GM18520 (cell line): ENCODE measurements around the gene APBA3.

Experiments
- ATAC-seq: cut with Tn5 transposase; IDR thresholded peaks from one replicate; pipeline ENCODE4 v1.9.1; 2021; ENCODE audit not compliant: unreplicated experiment

Gene APBA3

DNA sequence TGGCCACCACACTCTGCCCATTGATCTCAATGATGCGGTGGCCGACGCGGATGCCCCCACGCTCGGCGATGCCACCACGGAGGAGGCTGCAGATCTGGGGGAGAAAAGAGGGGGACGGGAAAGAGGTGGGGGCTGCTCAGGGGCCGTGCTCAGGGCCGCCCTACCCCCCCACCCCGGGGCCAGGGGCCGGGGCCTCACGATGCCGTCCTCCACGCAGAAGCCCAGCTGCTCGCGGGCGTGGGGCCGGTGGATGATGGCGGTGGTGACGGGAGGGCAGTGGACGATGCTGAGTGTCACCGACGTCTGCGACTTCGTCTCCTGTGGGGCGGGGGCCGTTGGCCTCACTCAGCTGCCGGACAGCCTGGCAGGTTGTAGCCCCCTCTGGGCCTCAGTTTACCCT is 10.3 kb downstream of the APBA3 start:
- no peak for ATAC-seq

DNA sequence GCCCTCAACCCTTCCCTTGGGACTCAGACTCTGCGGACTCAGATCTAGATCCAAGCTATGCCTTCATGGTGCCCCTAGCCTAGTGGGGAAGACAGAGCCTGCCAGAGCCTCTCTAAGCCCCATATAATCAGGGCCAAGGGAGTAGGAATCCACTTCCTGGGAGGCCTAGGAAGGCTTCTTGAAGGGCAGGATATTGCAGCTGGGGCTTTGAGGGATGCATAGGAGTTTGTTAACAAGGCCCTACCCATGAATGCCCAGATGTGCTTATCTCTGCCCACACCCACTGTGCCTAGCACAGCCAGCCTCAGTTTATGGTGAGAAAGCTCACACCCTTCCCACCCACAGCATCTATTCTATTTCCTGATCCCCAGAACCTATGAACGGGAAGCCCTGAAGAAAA is 11.3 kb downstream of the APBA3 start:
- no peak for ATAC-seq

DNA sequence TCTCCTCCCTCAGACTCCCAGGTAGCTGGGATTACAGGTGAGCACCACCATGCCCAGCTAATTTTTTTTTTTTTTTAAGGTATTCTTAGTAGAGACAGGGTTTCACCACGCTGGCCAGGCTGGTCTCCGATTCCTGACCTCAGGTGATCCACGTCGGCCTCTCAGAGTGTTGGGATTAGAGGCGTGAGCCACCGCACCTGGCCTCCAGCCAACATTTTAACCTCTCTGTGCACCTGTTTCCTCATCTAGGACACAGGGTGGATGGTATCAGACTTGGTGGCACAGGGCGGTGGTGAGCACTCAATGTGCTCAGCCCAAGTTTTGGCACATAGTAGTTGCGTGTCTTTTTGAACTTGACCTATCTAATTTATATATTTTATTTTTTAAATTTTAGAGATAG is 12.5 kb downstream of the APBA3 start:
- no peak for ATAC-seq

DNA sequence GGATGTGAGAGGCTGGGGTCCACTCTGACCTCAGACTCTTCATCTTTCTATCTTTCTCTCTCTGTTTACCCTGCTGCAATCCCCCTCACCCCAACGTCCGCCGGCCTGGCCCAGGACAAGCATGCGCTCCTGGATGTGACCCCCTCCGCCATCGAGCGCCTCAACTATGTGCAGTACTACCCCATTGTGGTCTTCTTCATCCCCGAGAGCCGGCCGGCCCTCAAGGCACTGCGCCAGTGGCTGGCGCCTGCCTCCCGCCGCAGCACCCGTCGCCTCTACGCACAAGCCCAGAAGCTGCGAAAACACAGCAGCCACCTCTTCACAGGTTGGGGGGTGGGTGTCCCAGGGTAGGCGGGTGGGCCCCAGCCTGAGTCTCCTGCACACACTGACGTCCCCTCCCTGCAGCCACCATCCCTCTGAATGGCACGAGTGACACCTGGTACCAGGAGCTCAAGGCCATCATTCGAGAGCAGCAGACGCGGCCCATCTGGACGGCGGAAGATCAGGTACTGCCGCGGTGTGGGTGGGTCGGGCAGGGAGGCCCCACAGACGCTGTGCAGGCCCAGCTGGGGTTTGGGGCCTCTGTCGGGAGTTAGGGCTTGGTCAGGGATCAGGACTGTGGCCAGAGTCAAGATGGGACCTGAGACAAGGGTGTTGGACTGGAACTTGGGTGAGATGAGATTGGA is 15.0 kb downstream of the APBA3 start:
- ATAC-seq: no peak

DNA sequence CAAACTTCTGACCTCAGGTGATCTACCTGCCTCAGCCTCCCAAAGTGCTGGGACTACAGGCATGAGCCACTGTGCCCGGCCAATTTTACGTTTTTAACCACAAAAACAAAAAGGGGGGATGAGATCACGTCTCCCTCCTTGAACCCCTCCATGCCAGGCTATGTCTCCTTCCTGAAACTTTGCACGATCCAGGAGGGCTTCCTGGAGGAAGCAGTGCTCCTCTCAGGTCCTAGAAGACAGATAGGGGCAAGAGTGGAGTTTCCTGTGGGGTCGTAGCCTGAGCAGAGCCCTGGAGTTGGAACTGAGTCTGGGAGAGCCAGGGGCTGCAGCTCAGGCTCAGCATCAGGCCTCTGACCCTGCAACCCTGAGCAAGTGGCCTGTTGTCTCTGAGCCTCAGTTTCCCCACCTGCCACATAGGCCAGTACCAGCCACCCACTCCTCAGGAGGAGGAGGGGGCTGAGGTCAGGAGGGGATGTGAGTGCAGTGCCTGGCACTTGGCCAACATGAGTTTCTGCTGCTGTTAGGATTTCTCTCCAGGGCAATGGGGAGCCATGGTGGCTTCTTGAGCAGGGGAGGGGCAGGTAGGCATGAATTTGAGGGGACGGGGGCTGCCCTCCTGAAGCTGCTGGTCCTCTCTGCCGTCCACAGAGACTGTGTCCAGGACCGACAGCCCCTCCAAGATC is 16.0 kb downstream of the APBA3 start:
- ATAC-seq: no peak

DNA sequence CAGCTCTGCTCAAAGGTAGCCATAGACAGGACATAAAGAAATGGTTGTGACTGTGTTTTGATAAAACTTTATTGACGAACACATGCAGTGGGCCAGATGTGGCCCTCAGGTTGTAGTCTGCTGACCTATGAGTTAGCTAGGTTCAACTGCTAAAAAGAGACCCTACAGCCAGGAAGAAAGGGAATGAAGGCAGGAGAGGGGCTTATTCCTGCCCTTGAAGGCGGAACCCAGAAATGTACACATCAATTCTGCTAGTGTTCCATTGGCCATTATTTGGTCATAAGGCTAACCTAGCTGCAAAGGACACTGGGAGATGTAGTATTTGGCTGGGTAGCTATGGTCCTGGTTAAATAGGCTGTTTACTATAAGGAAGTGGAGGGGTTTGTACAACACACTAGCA is 18.0 kb downstream of the APBA3 start:
- no peak for ATAC-seq

DNA sequence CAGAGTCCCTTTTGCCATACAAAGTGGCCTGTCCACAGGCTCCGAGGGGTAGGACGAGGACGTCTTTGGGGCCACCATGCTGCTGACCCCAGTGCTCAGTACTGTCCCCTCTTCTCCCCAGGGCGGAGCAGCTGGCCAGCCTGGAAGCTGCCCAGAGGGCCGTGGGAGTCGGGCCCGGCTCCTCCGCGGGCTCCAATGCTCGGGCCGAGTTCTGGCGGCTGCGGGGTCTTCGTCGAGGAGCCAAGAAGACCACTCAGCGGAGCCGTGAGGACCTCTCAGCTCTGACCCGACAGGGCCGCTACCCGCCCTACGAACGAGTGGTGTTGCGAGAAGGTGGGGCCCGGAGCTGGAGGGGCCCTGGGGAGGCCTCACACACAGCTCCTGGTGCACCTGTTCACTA is 21.1 kb downstream of the APBA3 start:
- no peak for ATAC-seq

DNA sequence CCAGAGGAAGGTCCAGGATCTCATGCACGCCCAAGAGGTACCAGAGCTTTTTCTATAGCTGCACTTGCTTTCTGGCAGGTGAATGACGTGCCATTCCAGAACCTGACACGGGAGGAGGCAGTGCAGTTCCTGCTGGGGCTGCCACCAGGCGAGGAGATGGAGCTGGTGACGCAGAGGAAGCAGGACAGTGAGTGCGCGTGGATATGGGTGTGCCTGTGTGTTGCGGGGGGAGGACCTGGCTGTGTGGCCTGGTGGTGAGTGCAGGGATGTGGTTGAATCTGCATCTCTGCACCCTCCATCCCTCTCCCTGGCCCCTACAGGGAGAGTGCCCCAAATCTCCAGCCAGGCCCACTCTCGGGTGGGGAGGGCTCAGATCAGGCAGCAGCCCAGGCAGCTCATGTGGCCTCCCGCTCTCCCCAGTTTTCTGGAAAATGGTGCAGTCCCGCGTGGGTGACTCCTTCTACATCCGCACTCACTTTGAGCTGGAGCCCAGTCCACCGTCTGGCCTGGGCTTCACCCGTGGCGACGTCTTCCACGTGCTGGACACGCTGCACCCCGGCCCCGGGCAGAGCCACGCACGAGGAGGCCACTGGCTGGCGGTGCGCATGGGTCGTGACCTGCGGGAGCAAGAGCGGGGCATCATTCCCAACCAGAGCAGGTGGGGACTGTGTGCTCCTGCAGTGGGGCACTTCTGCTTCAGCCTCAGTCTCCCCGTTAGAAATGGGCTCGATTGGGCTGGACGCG is 22.8 kb downstream of the APBA3 start:
- ATAC-seq: no peak

DNA sequence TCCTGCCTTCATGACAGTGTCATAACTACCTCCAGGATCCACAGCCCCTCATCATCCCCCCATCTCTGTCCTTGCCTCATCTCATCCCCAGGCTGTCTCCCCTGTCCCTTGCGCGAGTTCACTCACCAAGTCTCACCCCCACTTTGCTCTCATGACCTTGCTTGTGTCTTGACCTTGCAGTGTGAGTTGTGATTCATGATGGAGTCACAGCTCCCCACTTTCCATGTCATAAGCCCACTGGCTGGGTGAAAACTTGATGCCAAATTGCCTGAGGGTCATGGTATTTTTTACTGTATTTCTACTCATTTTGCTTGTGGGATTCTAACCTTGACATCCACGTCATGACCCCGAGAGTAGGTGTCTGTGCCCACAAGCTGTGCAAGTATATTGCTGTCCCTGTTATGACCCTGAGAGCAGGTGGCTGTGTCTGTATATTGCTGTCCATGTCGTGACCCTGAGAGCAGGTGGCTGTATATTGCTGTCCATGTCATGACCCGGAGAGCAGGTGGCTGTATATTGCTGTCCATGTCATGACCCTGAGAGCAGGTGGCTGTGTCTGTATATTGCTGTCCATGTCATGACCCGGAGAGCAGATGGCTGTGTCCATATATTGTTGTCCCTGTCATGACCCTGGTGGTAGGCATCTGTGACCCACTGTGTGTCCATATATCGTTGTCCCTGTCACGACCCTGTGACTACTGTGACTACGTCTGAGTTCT is 23.8 kb downstream of the APBA3 start:
- ATAC-seq: no peak

DNA sequence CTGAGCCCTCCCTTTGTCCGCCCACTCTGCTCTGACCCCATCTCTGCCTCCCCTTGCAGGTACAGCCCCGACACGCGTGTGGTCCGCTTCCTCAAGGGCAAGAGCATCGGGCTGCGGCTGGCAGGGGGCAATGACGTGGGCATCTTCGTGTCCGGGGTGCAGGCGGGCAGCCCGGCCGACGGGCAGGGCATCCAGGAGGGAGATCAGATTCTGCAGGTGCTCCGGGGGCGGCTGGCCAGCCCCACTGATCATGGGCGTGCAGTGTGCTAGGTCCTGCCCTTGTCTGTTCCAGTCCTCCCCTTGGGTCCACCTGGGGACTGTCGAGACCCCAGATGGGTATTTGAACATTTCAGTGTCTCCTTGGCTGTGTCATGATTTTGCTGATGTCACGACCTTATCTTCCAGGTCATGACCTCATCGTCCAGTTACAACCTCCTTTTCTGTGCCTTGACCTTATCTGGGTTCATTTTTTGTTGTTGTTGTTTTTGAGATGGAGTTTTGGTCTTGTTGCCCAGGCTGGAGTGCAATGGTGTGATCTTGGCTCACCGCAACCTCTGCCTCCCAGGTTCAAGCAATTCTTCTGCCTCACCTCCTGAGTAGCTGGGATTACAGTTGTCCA is 25.3 kb downstream of the APBA3 start:
- ATAC-seq: no peak

DNA sequence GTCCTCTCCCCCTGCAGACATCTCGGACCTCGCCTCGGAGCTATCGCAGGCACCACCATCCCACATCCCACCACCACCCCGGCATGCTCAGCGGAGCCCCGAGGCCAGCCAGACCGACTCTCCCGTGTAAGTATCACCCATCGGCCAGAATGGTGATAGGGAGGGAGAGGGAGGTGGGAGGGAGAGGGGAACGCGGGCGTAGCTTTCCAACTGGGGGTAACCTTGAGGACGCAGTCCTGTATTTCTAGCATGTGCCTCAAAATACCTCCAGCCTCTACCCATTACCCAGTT is 27.2 kb downstream of the APBA3 start:
- ATAC-seq: no peak

DNA sequence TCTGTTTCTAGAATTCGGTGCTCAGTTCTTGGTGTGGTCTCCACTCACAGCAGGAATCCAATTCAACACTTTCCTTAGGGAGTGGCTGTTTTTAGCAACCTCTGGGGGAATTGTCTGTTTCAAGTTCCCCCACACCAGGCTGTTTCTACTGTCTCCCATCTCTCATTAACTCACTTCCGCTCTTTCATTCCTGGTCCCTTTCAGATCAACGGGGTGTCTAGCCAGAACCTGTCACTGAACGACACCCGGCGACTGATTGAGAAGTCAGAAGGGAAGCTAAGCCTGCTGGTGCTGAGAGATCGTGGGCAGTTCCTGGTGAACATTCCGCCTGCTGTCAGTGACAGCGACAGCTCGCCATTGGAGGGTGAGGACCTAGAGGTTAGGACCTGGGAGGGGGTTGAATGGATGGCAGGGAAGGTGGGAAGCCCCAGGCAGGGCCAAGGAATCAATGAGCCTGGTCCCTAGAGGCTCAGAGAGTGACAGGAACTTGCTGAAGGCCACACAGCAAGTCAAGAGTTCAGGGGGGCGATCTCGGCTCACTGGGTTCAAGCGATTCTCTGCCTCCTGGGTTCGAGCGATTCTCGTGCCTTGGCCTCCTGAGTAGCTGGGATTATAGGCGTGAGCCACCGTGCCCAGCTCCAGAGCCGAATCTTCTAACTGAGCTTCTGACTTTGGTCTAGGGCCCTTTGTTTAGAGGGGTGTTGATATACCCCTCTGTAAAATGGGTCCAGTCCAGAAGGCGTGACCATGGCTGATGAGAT is 27.8 kb downstream of the APBA3 start:
- no peak for ATAC-seq

DNA sequence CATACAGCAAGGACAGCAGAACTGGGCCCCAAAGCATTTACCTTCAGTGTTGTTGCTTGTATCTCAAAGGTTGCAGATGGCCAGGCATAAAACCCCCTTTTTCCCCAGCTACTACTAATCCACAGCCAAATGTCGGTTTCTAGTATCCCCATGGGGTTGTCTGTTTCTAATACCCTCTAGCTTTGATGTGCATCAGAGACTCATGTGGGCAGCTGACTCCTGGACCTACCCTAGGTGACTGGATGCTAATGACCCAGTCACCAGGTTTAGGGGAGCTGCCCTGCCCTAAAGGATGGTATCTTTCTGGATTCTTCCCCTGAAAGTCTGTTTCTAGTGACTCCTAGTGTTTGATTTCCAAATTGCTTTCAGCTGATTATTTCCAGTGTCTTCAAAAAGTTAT is 29.4 kb downstream of the APBA3 start:
- no peak for ATAC-seq

DNA sequence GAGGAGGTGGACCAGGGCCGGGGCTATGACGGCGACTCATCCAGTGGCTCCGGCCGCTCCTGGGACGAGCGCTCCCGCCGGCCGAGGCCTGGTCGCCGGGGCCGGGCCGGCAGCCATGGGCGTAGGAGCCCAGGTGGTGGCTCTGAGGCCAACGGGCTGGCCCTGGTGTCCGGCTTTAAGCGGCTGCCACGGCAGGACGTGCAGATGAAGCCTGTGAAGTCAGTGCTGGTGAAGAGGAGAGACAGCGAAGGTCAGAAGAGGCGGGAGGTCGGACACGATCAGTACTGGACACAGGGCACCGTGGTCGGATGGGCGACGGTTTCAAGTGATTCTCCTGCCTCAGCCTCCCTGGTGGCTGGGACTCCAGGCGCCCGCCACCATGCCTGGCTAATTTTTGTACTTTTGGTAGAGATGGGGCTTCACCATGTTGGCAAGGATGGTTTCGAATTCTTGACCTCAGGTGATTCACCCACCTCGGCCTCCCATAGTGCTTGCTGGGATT is 31.0 kb downstream of the APBA3 start:
- ATAC-seq: no peak

DNA sequence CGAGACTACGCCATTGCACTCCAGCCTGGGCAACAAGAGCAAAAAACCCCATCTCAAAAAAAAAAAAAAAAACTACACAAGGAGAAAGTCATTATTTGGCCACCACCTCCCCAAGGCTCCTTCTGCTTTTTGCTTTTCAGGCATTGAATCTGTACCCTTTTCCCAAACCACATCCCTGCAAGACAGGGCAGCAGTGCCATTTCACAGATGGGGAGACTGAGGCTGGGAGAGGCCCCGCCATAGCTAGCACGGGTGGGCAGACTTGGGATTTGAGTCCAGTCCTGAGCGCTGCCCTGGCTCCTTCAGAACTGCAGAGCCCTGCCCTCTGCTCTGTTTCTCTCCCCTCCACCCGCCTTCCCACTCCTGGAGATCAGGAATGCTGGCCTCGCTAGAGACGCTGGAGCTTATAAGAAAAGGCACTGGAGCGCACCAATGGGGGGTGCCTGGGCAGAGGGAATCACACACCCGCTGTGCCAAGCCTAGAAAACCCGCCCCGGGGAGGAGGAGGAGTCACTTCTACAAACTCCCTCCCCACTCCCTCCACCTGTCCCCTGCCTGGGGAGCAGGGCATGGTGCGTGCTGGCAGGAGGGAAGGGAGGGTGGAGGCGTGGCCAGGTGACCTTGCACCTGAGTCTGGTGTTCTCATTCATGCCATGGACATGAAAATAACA is 35.7 kb downstream of the APBA3 start:
- no peak for ATAC-seq

DNA sequence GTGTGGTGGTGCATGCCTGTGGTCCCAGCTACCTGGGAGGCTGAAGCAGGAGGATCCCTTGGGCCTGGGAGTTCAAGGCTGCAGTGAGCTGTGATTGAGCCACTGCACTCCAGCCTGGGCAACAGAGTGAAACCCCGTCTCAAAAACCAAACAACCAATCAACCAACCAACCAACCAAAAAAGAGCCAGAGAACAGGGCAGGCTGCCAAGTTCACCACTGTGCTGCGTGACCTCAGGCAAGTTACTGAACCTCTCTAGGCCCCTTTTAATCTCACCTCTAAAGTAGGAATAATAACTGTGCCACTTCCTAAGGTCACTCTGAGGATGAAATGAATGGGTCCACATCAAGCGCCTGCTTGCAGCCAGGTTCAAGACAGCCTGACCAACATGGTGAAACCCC is 36.4 kb downstream of the APBA3 start:
- no peak for ATAC-seq

DNA sequence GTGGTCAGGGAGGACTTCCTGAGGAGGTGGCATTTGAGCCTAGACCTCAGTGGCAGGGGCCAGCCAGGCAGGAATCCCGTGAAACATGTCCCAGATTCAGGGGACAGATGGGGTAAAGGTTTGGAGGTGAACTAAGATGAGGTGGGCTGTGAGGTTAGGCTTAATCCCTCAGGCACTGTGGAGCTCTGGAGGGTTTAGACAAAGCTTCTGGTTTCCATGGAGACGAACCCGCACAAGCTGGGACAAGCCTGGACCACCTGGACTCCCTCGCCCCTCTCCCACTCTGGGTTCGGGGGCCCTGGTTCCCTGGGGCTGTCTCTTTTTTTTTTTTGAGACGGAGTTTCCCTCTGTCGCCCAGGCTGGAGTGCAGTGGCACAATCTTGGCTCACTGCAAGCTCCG is 37.6 kb downstream of the APBA3 start:
- ATAC-seq: no peak

DNA sequence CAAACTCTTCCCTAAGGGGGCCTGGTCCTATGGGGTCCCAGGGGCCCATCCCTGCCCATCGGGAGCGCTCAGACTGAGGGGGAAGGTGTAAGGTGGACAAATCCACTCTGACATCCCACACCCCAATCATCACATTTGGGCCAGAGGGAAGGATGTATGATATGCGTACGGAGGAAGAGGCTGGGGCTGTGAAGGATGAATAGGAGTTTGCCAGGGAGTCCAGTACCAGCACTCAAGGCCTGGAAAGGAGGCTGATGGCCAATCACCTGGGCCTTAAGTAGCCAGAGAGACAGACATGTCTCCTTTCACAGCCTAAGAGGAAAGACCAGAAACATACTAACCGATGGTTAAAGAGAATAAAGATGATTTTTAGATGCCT is 38.4 kb downstream of the APBA3 start:
- ATAC-seq: no peak

DNA sequence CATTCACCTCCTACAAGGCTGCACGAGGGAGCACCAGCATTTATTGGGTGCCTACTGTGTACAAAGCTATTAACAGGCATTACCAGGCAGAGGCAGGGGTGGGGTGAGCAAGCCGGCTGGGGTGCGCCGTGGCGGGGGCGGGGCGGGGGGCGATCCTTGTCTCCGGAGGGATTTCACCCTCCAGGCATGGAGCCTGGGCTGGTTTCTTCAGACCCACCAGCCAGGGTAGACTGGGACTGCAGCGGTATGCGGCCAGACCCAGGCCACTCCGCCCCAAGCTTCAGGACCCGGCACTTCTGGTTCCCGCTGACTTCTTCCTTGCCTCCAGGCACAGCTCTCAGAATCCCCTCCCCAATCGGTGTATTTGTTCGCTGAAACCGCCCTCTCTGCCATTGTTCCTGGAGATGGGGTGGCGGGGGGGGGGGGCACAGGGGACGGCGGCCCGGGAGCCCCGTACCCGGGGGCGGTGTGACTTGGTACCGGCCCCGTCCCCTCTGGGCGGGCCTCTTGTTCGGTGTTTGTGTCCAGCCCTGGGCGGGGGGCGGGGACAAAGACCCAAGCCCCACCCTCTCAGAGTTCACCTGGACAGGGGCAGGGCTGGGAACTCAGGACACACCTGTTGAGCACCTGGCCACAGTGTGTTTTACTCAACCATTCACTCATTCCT is 38.9 kb downstream of the APBA3 start:
- ATAC-seq: no peak
